Natural killer cell (primary cell): Measurements from ENCODE around the gene NLRP3. TPM values are rescaled to one million over a fixed set of nuclear protein-coding genes. Genes with fewer than 3 reads are reported as not detected.

Experiments used
- ATAC-seq, 3 donors: fragments of 150-1000 bp in 2 of 3; fragments of 200-7000 bp in 1 of 3; cut with Tn5 transposase; 1 replicate in 1 of 3; 2 replicates in 2 of 3; pipeline ENCODE4 v1.10.0; 2021; ENCODE audit warnings: mild to moderate bottlenecking in 2 of 3, moderate library complexity in 2 of 3
- DNase-seq, 2 donors: peaks; one replicate each; pipeline versions ENCODE4 v3.0.0 to v3.0.0-alpha.2; 2013 to 2021; ENCODE audit warnings: mixed read lengths in 1 of 2
- H3K27ac ChIP-seq: one replicate; pipeline ENCODE4 v1.5.1; 2013; ENCODE audit warnings: mild to moderate bottlenecking, low read length
- H3K27me3 ChIP-seq: one replicate; pipeline ENCODE4 v1.6.1; 2013; ENCODE audit warnings: low read length; ENCODE audit not compliant: control insufficient read depth, insufficient read depth
- H3K36me3 ChIP-seq: one replicate; pipeline ENCODE4 v1.6.1; 2013; ENCODE audit warnings: low read length; ENCODE audit not compliant: control insufficient read depth, insufficient read depth
- H3K4me1 ChIP-seq: one replicate; pipeline ENCODE4 v1.6.1; 2013; ENCODE audit warnings: low read length; ENCODE audit not compliant: control insufficient read depth, insufficient read depth
- H3K4me3 ChIP-seq: one replicate; pipeline ENCODE4 v1.5.1; 2013; ENCODE audit warnings: low read length
- H3K9me3 ChIP-seq: one replicate; pipeline ENCODE4 v1.6.1; 2013; ENCODE audit warnings: low read length; ENCODE audit not compliant: control insufficient read depth, insufficient read depth
- H3K27ac Mint-ChIP-seq, 2 donors: one replicate each; pipeline ENCODE4 v1.8.0; 2022; ENCODE audit warnings: mild to moderate bottlenecking in 2 of 2, mixed read lengths in 2 of 2, moderate library complexity in 1 of 2
- H3K27me3 Mint-ChIP-seq, 2 donors: one replicate each; pipeline ENCODE4 v1.8.0; 2022; ENCODE audit warnings: low read depth in 2 of 2, mixed read lengths in 2 of 2
- H3K36me3 Mint-ChIP-seq: one replicate; pipeline ENCODE4 v1.8.0; 2022; ENCODE audit warnings: mixed read lengths
- H3K4me1 Mint-ChIP-seq, 2 donors: one replicate each; pipeline ENCODE4 v1.8.0; 2022; ENCODE audit warnings: mixed read lengths in 2 of 2
- H3K4me3 Mint-ChIP-seq: one replicate; pipeline ENCODE4 v1.8.0; 2022; ENCODE audit warnings: mild to moderate bottlenecking, moderate library complexity, mixed read lengths
- H3K9me3 Mint-ChIP-seq, 2 donors: one replicate each; pipeline ENCODE4 v1.8.0; 2022; ENCODE audit warnings: mixed read lengths in 2 of 2
- WGBS: methylation state at CpG from one replicate; pipeline ENCODE4 v1.1.7; 2013; ENCODE audit warnings: missing lambda C conversion rate; ENCODE audit not compliant: insufficient coverage; 5-methylcytosine and 5-hydroxymethylcytosine counted together
- intact Hi-C: fragments of 100-400 bp; cut with micrococcal nuclease; formaldehyde crosslinking; loops from one replicate; pipeline ENCODE4 v1.14.2; 2022
- total RNA-seq, 4 donors: library from RNA; stranded (reverse); fragments of 120-200 nt in 1 of 4; gene quantifications; one replicate each; pipeline versions ENCODE4 v1.2.3 to v1.2.4, GENCODE V29; 2013 to 2022
- TF ChIP-seq, protein P1 (sequence below): fragments of 200-600 bp; IDR thresholded peaks from one replicate; pipeline ENCODE4 v1.8.0; 2022; ENCODE audit warnings: antibody characterized with exemption

Gene NLRP3
- total RNA-seq, 3 donors from 2014 or later (not counting 1 experiment from before 2014, with no cell fraction given), result 11.3 to 34.1 (median 11.7) TPM

DNA sequence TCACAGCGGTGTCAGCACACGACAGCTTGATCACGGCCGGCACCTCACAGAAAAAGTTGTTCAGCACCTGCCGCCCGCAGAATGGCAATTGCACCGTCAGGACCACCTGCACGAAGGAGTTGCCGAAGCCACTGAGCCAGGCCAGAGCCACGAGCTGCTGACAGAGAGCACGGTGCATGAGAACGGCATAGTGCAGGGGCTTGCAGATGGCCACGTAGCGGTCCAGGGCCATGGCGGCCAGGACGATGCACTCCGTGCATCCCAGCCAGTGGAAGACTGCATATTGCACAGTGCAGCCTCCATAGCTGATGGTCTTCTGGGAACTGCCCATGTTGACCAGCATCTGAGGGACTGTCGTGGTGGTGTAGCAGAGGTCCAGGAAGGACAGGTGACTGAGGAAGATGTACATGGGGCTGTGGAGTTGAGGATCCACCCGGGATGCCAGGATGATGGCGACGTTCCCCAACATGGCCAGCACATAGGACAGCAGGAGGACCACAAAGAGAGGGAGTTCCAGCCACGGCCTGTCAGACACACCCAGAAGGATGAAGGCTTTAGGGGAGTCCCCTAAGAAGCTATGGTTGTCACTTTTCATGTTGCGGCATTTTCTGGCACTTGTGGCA, 35.5 kb downstream of the NLRP3 start:
- Mint-ChIP-seq H3K36me3 (peaks cover 12% of the 10 kb centered on the region), H3K9me3 (no peaks in the 10 kb centered on the region), H3K4me1 (peaks cover 0 to 4% of the 10 kb centered on the region in 2 donors), H3K4me3 (no peak overlapping the region), H3K27ac (no peak overlapping the region), H3K27me3 (peaks cover 5 to 11% of the 10 kb centered on the region in 2 donors)
- Histone ChIP-seq H3K27ac (no peak overlapping the region), H3K36me3 (no peaks in the 10 kb centered on the region), H3K4me1 (peaks cover 5% of the 10 kb centered on the region), H3K4me3 (no peak overlapping the region), H3K9me3 (no peaks in the 10 kb centered on the region), H3K27me3 (no peaks in the 10 kb centered on the region)
- TF ChIP-seq, protein P1, sequence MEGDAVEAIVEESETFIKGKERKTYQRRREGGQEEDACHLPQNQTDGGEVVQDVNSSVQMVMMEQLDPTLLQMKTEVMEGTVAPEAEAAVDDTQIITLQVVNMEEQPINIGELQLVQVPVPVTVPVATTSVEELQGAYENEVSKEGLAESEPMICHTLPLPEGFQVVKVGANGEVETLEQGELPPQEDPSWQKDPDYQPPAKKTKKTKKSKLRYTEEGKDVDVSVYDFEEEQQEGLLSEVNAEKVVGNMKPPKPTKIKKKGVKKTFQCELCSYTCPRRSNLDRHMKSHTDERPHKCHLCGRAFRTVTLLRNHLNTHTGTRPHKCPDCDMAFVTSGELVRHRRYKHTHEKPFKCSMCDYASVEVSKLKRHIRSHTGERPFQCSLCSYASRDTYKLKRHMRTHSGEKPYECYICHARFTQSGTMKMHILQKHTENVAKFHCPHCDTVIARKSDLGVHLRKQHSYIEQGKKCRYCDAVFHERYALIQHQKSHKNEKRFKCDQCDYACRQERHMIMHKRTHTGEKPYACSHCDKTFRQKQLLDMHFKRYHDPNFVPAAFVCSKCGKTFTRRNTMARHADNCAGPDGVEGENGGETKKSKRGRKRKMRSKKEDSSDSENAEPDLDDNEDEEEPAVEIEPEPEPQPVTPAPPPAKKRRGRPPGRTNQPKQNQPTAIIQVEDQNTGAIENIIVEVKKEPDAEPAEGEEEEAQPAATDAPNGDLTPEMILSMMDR, result no peak
- intact Hi-C loops, result no loop called here
- DNase-seq (no peak), ATAC-seq (no peak)
- WGBS, result 93% methylated on average over 22 of the region's 23 CpGs

DNA sequence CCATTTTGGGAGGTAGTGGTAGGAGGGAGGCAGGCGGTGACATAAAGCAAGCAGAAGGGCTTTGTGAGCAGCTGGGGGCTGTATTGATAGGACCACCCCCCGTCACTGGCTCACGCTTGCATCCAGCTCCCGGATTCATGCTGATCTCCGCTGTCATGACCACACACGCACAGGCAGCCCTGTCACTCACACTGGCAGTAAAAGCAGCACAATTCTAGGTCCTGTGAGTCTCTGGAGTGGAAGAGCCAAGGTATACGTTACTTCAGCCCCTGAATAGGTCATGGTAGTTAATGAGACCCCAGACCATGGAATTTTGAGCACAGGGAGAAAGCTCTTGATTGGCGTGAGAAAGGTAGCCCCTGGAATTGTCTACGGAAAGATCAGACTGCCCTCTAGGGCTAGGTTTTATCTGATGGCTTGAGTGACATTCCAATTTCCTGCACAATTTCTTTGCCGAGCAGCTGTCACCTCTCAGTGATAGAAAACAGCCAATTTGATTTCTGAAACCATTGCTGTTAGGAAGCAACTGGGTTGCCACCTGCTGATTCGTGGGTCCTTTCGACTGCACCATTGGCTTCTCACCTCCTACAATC, 36.6 kb downstream of the NLRP3 start:
- intact Hi-C loops, result no loop called here
- Histone ChIP-seq H3K36me3 (no peaks in the 10 kb centered on the region), H3K27ac (no peak overlapping the region), H3K4me1 (peaks cover 5% of the 10 kb centered on the region), H3K9me3 (no peaks in the 10 kb centered on the region), H3K27me3 (no peaks in the 10 kb centered on the region), H3K4me3 (no peak overlapping the region)
- TF ChIP-seq, protein P1, result no peak
- no peak overlapping the region for H3K4me3 Mint-ChIP-seq
- ATAC-seq, result no peak
- WGBS, result 89% methylated on average over 12 of the region's 12 CpGs
- peaks cover 5 to 9% of the 10 kb centered on the region in 2 donors for H3K4me1 Mint-ChIP-seq
- H3K27me3 Mint-ChIP-seq, result peaks cover 10 to 19% of the 10 kb centered on the region in 2 donors
- no peak overlapping the region for H3K27ac Mint-ChIP-seq
- DNase-seq, result no peak
- H3K9me3 Mint-ChIP-seq, result no peaks in the 10 kb centered on the region
- peaks cover 9% of the 10 kb centered on the region for H3K36me3 Mint-ChIP-seq

DNA sequence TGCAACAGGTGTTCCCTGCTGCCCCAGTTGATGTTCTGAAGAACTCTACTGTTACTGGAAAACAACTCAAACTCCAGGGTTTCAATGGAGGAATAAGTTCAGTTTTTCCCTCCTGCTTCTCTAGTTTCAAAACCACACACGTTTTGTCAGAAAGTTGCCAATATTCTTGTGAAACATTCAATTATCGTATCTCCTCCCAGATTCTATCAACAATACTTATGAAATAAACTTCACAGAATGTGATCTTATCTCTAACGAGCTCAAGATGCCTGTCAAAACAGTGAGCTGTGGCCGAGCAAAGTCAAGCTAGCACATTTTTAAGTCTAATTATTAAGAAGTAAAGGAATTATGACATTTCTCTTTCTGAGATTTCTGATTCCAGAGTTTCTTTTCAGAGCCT, 37.3 kb downstream of the NLRP3 start:
- no peaks in the 10 kb centered on the region for H3K36me3 ChIP-seq
- no peak overlapping the region for H3K4me3 ChIP-seq
- no peak overlapping the region for H3K4me3 Mint-ChIP-seq
- H3K4me1 ChIP-seq, result peaks cover under 1% of the 10 kb centered on the region
- intact Hi-C loops, result no loop called here
- no peak overlapping the region for H3K27ac ChIP-seq
- DNase-seq (no peak), ATAC-seq (no peak)
- 24% methylated on average over 4 of the region's 4 CpGs for WGBS
- H3K9me3 Mint-ChIP-seq, result no peaks in the 10 kb centered on the region
- no peak overlapping the region for H3K27ac Mint-ChIP-seq
- no peaks in the 10 kb centered on the region for H3K9me3 ChIP-seq
- H3K27me3 Mint-ChIP-seq, result peaks cover 12 to 25% of the 10 kb centered on the region in 2 donors
- H3K4me1 Mint-ChIP-seq, result peaks cover 5 to 10% of the 10 kb centered on the region in 2 donors
- peaks cover 9% of the 10 kb centered on the region for H3K36me3 Mint-ChIP-seq
- TF ChIP-seq, protein P1, result no peak
- H3K27me3 ChIP-seq, result no peaks in the 10 kb centered on the region
